IPS-NIHi11 (cell line): ENCODE measurements around the gene RBM4B.
"Not testable (repeated sequence)": the region's sequence is repeated elsewhere in the genome, so short reads cannot be mapped to it uniquely, and the experiment has no call there.

ENCODE experiments used
- DNase-seq: peaks from one replicate; pipeline ENCODE4 v3.0.0; 2012; ENCODE audit warnings: mixed read lengths, low spot score

Gene RBM4B, protein sequence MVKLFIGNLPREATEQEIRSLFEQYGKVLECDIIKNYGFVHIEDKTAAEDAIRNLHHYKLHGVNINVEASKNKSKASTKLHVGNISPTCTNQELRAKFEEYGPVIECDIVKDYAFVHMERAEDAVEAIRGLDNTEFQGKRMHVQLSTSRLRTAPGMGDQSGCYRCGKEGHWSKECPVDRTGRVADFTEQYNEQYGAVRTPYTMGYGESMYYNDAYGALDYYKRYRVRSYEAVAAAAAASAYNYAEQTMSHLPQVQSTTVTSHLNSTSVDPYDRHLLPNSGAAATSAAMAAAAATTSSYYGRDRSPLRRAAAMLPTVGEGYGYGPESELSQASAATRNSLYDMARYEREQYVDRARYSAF

DNA sequence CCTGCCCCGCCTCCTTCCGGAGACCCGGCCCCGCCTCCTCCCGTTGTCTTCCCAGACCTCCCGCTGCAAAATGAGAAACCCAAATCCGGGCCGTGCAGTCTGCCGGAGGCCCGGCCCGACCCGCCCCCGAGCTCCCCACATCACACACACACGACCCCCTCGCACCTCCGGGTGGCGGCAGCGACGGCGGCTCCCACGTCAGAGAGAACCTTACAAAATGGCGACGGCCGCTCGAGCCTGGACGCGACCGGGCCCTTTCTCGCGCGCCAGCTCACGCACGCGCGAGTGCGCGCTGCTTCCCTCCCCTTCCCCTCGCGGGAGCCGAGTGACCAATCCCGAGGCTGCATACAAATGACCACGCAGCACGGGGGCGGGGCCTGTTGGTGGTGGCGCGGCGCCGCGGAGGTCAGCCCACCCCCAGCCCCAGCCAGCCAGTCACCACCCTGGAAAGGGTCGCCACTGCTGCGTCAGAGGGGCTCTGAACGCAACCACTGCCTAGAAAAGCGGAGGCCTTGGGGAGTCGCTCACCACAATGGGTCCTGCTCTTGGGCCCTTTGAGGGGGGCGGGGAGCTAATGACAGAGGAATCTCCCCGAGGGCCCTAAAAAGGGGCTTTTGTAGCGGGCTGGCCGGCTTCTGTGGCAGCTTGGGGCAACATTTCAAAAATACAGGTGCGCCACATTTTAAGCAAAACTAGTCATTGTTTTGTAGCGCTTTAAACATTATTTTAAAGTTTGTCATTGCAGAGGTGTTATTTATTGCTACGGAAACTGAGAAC is at the start of gene RBM4B:
RBM4B (minus strand) TSS at position 289 of the 777 bp plus-strand sequence. CDS start 808 bp downstream, outside the sequence.
- DNase-seq, result peak; percentile 95

DNA sequence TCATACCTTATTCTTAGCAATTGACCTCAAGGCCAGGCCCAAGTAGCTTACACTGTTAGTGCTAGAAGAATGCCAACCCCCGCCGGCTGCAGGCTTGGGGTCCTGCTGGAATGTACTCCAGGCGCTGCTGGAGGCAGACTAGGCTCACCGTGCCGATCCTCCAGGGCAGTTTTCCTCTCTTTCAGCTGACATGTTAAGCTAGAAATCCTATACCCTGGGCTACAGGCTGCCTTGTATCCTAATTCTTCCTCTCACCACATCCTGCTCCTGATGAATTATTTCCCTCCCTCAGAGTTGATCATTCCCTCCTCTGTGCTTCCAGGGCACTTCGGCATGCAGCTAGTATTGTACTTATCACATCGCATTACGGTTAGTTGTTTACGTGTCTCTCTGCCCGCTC is 48.0 kb upstream of the RBM4B start:
- DNase-seq, result no peak

DNA sequence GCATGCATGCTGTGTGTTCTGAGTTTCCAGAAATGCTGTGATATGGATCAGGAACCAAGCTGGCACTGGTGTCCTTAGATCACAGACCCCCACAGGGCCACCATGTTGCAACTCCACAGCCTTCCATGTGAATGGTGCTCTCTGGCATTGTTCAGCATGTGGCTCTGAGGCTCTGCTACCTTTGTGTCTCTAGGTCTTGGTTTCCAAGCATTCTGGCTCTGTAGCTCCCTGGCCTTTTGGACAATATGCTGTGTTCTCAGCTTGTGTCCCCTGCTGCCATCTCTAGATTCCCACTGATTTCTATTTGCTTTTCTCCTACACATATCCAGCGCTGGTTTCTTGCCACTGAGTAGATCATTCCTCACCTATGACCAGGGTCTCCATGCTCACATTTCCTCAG is 47.4 kb upstream of the RBM4B start:
- no peak for DNase-seq

DNA sequence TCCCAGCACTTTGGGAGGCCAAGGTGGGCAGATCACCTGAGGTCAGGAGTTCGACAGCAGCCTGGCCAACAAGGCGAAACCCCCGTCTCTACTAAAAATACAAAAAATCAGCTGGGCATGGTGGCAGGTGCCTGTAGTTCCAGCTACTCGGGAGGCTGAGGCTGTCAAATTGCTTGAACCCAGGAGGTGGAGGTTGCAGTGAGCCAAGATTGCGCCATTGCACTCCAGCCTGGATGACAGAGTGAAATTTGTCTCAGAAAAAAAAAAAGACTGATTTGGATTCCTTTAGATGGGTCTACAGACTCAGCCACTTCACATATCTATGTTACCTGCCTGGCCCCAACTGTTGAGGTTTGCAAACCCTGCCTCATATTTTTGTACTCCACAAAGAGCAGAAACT is 46.5 kb upstream of the RBM4B start:
- not testable (repeated sequence) for DNase-seq

DNA sequence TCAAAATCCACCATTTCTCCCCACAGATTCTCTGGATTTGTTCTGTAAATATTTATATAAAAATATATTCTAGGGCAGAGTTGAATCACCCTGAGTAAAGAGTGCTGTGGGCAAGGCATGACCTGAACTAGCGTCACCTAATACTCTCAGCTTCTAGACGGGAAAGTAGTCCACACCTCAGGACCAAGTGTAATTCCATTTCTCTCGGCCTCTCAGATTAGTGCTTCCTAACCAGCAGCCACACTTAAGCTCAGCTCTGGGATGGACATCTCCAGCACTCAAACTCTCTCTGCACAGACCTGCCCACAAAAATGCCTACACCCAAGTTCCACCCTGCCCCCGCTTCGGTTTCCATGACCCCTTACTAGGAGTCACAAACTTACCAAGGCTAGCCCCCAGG is 46.0 kb upstream of the RBM4B start:
- no peak for DNase-seq

DNA sequence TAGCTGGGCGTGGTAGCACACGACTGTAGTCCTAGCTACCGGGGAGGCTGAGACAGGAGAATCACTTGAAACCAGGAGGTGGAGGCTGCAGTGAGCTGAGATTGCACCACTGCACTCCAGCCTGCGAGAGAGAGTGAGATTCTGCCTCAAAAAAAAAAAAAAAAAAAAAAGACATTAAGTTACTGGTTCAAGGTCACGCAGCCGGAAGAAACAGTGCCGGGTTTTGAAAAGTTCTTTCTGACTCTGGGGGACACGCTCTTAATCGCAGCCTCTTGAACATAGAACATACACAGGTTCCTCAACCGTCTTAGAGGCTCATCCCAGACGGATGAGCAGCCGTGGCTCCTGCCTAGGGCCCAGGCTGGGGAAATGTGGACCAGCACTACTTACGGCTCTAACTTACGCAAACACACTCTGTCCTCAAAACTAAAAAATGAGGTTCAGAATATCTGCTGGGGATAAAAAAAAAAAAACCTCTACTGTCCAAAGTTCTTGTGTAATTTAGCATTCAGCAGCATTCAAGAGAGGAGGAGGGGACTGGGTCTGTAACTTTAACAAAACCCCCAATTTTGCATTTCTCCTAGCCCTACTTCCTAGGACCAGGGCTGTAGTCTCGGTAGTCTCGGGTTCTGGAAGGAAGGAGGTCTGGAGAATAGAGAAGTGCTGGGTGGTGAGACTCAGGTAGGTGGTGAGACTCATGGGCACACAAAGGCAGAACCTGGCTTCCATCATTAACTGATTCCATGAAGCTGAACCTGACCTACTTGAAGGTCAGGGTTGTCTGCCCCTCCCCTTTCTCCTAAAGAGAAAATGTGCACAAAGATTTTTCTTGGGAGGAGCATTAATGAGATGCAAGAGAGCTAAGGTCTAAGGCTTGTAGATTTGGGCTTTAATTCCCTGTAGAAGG is 45.3 kb upstream of the RBM4B start:
- DNase-seq, result no peak

DNA sequence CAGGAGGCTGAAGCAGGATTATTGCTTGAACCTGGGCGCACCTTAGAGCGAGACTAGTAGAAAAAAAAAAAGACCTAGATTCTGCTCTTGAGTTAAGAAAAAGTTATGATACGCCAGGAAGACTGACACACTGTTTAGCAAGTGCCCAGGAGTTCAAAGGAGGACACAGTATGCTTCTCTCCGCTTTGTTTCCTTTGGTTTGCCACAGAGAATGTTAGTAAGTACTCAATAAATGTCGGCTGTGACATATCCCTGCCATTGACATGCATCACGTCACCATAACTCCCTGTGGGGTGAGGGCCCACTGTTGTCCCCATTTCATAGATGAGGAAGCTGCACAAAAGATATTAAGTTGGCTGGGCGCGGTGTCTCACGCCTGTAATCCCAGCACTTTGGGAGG is 44.3 kb upstream of the RBM4B start:
- DNase-seq, result no peak

DNA sequence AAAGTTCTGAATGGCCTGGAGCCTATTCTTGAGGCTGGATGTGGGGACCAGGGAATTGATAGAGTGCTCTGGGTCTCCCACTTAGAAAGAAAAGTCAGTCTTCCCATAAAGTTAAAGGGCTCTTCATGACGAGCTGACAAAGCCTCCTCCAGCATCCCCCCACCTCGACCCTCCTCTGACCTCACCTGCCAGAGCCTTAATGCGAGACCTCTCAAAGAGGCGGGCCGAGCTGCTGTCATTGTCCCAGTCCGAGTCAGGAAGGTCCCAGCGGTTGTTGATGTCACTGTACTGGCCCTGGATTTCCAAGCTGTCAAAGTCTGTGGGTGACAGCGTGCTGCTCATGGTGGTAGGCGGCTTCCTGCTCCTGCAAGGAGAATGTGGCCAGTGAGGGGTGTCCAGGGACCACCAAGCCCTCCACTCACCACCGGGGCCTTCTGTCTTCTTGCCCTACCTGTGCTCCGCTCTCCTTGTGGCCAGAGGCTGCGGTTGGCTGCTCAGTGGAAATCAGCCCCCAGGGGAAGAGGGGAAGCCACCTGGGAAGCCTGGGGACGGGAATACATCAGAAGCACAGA is 43.3 kb upstream of the RBM4B start:
- DNase-seq, result no peak

DNA sequence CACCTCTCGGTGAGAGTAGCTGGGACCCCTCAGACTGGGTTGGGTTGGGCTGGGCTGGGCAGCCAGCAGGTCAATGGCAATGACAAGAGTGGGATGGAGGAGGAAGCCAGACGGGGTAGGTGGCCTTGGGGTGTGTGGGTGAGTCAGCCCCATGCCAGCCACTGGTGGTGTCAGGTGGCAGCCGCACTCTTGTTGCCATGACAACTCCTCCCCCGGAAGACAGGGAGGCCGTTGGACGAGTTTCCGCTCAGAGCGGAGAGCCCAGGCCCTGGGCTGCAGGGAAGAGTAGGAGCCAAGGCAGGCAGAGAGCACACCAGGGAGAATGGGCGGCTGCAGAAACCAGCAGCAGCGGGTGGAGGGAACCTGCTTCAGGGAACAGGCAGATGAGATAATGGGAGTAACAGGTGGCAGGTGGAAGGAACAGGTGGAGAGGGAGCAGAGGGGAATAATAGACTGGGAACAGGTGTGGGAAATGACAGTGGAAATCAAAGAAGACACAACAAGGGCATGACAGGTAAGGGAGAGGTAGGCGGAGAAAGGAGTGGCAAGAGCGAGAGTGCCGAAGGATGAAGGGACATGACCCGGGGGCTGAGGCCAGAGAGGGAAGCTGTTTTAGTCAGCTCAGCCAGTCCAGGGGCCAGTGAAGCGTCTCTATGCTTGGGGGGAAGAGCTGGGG is 42.7 kb upstream of the RBM4B start:
- DNase-seq, result peak; percentile 95

DNA sequence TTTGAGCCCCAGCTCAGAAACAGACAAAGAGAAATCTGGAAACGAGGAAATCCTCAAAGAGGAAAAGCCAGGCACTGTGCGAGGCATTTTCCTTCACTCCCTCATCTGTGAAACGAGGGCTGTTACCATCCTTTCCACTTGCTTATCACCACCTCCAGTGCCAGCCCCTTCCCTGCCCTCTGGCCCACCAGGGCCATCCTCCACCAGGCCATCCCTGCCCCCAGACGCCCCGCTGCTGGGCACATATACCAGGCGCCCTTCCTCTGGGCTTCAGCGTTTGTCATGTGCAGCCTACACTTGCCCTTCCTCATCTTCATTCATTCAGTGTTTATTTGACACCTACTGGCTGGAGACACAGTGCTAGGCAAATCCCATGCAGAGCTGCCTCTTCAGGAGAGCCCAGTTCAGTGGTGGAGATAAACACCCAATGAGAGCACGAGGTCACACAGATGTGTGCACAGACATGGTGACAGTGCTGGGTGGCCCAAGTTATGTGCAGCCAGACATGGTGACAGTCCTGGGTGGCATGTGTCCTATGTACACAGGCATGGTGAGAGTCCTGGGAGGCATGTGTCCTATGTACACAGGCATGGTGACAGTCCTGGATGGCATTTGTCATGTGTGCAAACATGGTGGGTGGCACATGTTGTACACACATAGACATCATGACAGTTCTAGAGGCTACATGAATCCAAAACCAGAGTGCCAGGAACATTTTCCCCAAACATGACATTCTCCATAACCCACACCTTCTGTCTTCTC is 41.6 kb upstream of the RBM4B start:
- no peak for DNase-seq

DNA sequence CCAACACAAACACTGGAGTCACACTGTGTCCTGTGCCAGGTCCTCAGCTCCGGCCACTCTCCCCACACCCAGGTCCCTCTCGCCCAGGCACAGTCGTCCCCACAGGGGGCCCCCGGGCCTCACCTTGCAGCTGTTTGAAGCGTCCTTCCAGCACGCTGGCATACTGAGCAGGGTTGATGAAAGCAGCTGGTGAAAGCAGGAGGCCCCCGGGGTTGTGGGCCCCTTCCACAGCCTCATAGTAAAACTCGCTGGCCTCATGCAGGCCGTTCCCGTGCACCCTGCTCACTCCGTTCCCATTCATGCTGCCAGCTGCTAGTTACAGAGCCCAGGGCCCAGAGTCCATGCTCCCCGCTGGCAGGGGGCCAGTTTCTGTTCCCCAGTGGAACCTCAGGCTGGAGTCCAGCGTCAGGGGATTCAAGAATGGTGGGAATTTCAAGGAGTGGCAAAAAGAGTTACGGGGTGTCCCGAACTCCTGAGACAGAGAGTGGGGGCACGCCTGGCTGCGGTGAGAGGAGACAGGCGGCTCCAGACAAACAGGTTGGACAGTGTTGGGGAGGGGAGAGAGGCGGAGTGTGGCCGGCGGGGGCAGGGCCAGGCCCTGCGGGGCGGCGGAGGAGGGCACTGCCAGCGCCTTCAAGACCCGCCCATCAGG is 40.8 kb upstream of the RBM4B start:
- peak; percentile 73 for DNase-seq

DNA sequence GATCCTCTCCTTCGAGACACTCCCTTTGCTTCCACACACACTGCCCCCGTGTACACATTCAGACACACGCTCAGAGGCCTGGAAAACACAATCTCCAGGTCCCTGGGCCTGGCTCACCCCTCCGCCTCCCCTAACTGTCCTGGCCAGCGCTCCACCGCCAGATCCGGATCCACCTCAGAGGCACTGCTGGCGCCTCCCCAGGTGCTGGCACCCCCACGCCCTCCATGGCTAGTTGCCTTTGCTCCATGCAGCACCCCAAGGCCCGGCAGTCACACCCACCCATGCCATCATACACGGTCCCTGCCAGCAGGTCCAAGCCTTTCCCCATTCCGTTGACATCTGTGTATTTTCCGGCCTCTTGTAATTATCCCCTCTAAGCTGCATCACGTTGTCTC is 40.2 kb upstream of the RBM4B start:
- no peak for DNase-seq

DNA sequence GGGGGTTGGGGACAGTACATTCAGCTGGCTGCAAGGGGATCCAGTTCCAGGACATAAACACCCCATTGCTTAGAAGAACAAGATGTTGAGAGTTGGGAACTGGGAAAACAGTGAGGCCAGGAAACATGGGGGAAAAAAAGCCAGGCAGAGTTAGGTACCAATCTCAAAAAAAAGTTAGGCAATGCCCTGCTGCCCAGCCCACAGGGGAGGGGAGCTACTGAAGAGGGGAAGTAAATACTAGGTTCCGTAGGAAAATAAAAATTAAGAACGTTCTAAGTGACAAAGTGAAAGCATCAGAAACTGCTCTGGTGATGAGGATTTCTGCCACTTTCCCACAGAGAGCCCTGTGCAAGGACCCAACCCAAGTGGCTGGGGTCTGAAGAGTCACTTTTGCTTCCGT is 39.3 kb upstream of the RBM4B start:
- DNase-seq, result no peak

DNA sequence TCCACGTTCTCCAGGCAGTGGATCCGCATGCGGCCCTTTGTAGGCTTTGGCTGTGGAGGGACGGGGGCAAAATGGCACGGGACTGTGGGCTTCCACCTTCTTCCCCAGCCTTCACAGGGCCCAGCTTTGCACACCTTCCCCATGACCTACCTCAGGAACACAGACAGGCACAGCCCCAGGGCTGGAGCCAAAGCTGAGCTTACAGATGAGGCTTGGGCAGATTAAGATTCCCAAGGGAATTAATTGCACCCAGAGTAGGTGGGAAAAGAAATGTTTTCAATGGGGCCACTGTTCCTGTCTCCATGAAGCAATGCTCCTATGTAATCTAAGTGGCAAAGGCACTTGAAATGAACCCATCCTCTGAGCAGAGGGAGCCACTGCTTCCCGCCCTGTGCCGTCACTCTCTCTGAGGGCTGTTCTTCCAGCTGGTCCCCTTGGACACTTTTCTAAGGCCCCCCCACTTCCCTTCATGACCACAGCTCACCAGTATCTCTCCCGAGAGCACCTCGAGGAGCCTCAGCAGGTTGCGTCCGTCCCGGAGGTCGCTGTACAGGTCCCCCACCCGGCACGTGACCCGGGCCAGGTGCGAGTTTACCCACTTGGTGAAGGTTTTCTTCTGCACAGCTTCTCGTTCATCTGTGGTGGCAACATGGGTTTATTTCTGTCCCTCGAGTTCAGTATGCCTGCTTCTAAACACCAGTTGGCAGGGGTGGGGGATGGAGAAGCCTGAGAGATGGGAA is 37.8 kb upstream of the RBM4B start:
- no peak for DNase-seq

DNA sequence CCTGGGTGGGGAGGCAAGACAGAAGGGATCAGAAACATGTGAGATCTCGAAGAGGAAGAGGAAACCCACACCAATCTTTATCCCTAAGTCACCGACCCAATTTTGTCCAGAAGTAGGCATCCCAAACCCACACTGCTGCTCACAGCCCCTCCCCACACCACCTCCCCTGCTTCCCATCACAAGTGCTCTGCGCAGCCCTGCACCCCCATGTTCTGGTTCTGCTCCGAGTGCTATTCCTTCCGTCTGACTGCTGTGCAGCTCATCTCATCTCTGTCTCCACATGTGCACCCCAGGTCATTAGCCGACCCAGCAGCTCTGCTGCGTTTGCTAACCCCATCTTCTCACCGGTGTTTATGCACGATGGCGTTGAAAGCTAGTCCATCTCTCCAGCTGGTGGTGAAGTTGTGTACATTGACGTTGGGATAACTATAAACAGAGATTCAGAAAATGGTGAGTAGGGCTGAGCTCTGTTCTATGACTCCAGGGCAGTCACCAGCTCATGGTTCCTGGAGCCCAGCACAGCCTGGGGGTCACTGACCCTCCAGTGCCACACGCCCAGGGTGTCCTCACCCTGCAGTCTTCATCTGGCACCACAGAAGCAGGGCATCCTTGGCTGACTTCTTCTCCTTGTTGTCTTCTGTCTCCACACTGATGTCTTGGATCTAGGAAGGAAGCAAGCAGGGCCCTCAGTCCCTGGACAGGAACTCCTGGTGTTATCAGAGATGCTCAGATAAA is 36.2 kb upstream of the RBM4B start:
- no peak for DNase-seq

DNA sequence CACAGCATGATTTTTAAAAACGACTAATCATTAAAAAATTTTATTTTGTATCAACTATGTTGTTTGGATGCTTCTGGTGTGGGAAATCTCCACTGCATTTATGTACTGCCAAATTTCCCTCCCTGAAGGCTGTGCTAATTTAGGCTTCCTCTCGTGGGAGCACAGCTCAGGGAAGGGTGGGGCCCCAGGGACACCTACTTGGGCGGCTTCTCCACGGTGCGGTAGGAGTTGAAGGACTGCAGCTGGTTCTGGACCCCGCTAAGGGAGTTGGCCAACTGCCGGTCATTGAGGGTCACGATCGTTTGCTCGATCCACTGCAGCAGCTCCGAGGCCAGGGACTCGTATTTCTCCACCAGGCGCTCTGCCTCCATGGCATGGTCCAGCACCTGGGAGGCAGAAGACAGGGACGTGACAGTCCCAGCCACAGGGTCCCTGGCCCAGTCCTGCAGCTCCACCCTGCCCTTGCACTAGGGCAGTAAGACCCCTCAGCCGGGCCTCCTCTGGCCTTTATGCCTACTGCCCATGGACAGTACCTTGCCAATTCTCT is 32.8 kb upstream of the RBM4B start:
- DNase-seq, result no peak

DNA sequence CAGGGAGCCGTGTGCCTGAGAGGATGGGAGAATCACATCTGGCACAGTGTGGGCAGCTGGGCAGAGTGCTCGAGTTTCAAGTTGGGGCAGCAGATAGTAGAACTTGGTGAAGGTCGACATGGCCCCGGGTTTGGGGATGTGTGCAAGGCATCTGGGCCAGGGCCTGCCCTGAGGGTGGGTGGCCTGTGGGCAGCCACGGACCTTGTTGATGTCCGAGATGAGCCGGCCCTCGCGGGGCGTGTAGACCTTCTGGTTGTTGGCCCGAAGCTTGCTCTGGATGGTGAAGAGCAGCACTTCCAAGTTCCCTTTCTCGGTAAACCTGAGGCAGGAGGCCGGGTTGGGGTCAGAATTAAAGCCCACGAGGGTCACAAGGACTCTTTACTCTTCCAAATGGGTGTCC is 31.0 kb upstream of the RBM4B start:
- no peak for DNase-seq

DNA sequence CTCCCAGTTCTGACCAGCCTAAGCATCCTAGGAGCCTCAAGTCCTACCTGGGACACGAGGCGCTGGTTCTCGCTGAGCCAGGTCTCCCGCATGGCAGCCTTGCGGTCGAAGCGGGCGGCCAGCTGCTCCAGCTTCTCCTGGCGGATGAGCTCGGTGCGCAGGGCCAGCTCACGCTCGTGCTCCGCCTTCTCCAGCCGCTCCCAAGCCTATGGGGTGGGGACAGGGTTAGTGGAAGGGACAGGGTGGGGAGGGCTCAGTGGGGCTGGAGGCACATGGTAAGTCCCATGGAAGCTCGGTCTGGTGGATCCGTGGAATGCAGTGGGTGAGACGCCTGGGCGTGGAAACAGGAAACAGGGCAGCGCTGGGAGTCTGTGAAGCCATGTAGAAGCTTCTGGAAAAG is 30.4 kb upstream of the RBM4B start:
- no peak for DNase-seq

DNA sequence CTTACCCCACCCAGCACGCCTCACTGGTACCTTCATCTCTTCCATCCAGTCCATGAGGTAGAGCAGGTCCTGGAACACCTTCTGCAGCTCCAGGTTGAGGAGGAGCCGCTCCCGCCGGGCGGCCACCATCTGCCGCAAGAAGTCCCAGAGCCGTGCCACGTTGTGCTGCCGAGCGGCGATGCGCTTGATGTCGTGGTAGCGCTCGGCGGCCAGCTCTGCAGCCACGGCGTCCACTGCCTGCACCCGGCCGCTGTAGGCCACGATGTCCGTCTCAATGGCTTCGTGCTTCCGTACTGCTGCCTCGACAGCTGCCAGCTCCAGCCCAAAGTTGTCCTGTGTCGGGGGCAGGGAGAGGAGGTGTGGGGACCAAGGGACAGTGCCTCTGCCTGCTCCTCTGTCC is 29.8 kb upstream of the RBM4B start:
- no peak for DNase-seq
